SH-SY5Y (cell line): ENCODE measurements around the gene AGL.

Source experiments
- GATA2 ChIP-seq: IDR thresholded peaks from 2 replicates; pipeline ENCODE4 v1.6.1; 2011; ENCODE audit warnings: mild to moderate bottlenecking, low read depth, low read length
- GATA3 ChIP-seq: IDR thresholded peaks from 2 replicates; pipeline ENCODE4 v1.6.1; 2011; ENCODE audit warnings: low read depth, mild to moderate bottlenecking, low read length, moderate library complexity

- no peak for TF ChIP-seq GATA2
- TF ChIP-seq GATA3 = no peak
Observed at GRCh38 chr1:99950486-99950885, 100.3 kb downstream of the AGL start.
